HG02840 (cell line): ENCODE results near the gene PARD3.
"Not testable (repeated sequence)": the region's sequence is repeated elsewhere in the genome, so short reads cannot be mapped to it uniquely, and the experiment has no call there.

Experiments
- ATAC-seq: cut with Tn5 transposase; IDR thresholded peaks from one replicate; pipeline ENCODE4 v1.9.1; 2021; ENCODE audit warnings: mild to moderate bottlenecking, moderate library complexity, moderate number of reproducible peaks; ENCODE audit not compliant: unreplicated experiment, low FRiP score

PARD3 gene

DNA sequence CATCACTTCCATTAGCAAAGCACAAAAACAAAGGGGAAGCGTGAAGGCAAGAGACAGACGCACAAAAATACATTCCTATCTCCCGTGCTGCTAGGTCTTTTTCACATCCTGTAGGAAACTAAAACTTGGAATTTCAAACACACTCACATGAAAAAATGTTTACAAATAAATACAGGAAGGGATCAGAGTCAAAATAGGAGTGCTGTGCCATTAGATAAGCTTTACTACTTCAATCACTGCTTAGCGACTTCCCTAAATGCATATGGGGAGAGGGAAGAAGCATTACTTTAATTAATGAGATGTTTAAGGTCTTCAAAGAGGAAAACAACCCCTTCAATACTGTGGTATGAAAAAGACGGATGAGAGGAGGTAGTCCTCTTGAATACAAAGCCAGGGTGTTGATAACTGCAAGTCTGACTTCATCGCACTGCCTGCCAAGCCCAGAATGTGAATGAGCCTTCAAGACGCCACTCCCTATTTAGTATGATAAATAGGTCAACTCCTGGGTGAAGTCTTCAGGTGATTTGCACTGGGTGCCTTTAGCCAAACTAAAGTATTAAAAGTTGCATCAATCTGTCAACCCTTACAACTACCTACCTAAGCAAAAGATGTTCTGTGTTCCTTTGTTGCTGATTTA, 13.9 kb downstream of the PARD3 start:
- ATAC-seq: no peak

DNA sequence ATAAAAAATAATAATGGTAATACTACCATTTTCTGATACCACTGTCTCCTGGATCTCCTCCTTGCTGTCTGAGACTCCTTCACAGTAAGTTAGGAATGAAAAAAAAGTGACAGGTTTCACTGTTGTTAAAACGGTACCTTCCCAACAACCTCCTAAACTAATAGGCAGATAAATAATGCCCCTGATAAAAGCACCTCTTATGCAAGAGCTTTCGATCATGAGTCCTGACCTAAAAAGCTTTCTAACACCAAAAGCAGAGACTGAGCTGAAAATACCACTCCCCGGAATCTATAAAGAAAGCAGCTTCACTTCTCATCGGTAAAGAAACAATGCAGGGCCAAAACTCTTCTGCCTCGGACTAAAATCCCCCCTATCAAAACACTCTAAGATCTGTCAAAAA, 14.5 kb downstream of the PARD3 start:
- ATAC-seq: no peak

DNA sequence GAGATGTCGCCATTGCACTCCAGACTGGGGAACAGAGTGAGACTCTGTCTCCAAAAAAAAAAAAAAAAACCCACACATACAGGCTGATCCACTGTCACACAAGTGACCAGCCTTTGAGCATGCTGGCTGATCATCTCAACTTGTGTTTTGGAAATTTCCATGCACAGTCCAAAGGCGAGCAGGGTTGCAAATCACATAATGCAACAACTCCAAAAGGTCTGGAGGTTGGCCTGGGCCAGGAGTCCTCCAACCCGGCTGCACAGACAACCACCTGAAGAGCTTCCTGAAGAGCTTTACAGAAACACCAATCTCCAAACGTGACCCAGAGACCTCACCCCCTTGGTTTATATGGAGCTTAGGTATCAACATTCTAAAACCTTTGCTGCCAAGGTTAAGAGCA, 16.4 kb downstream of the PARD3 start:
- no peak for ATAC-seq

- no peak for ATAC-seq
Measured at GRCh38 chr10:34797155-34797554, 17.9 kb downstream of the PARD3 start.

- no peak for ATAC-seq
Measured at GRCh38 chr10:34796133-34796532, 19.0 kb downstream of the PARD3 start.

- no peak for ATAC-seq
Measured at GRCh38 chr10:34795334-34795733, 19.8 kb downstream of the PARD3 start.

GRCh38 chr10:34794835-34795234, 20.3 kb downstream of the PARD3 start:
- ATAC-seq: no peak

DNA sequence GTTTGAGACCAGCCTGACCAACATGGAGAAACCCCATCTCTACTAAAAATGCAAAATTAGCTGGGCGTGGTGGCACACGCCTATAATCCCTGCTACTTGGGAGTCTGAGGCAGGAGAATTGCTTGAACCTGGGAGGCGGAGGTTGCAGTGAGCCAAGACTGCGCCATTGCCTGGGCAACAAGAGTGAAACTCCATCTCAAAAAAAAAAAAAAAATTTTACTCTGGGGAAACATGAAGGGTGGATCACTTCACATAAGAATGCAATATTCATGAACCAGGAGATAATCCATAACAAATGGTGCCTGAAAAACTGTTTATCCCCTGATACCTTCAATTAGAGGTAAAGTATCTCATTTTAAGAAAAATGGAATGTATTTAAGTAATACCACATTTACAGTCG, 21.5 kb downstream of the PARD3 start:
- ATAC-seq: not testable (repeated sequence)

DNA sequence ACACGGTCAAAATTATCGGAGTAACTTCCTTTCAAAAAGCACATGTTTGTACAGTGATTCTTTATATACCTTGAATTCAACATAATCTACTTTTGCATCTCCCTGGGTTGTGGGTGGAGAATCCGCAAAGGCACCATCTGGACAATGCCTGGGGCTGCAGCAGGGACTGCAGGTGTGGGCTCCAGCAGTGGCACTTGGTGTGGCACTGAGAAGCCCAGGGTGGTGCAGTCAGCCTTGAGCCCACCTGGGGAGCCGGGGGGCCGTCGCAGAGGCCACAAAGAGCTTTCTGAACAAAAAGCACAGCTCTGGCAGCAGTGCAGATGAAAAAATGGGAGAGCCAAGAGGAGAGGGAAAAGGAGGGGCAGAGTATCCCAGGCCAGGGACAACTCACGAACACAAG, 22.2 kb downstream of the PARD3 start:
- ATAC-seq: no peak

GRCh38 chr10:34791947-34792346, 23.1 kb downstream of the PARD3 start:
- no peak for ATAC-seq

- no peak for ATAC-seq
Measured at GRCh38 chr10:34791228-34791627, 23.9 kb downstream of the PARD3 start.

DNA sequence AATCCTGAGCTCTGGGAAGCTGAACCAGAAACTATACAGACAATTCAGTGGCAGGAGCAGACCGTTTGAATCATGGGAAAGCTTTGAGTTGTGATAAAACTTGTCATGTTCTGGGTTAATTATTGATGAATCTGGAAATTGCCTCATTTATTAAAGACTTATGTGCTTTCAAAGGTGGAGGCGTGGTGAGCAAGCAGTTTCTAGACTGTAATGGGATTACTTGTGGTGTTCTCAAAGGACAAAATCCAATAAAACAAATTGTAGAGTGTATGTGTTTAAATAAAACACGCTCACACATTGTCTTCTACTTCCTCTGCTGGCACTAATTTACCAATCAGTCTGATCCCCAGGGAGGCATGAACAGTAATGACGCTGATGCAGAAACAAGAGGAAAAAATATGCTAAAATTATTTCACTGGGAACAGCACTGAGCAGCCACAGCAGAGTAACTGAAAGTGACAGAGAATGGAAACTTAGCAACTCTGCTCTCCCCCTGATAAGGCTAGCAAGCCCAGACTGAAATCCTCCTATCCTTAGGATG, 25.1 kb downstream of the PARD3 start:
- no peak for ATAC-seq

- ATAC-seq: no peak
Measured at GRCh38 chr10:34786464-34786863, 28.6 kb downstream of the PARD3 start.

GRCh38 chr10:34781711-34782110, 33.4 kb downstream of the PARD3 start:
- no peak for ATAC-seq

DNA sequence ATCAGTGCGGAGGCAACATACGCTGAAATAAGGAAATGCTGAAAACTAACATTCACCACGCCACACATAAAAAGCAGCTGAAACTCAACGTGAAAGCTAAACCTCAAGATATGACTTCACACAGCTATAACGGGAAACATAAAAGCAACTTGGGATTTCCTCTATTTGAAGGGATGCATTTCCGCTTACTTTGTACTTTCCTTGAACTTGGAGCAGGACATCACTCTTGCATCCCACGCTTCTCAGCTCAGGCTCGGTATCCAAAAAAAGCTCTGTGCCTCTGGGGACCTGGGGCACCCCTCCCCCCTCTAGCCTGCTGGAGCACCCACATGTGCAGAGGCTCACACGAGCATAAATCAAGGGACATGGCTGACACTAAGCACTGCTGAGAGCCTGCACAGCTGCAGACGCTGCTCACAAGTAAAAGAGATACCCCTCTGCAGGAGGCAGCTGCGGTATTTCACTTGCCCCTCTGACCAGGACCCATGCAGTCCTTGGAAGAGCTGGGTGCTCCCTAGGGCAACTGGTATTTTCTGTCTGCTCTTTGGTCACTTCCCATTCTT, 34.2 kb downstream of the PARD3 start:
- peak; percentile 57 for ATAC-seq

- no peak for ATAC-seq
Measured at GRCh38 chr10:34778237-34778636, 36.9 kb downstream of the PARD3 start.

- ATAC-seq: no peak
Measured at GRCh38 chr10:34776090-34776690, 38.9 kb downstream of the PARD3 start.

- no peak for ATAC-seq
Measured at GRCh38 chr10:34775044-34775637, 40.0 kb downstream of the PARD3 start.

- ATAC-seq: no peak
Measured at GRCh38 chr10:34773636-34774630, 41.2 kb downstream of the PARD3 start.

GRCh38 chr10:34771525-34771924, 43.6 kb downstream of the PARD3 start:
- ATAC-seq: no peak
